HUES64 (cell line): Measurements from ENCODE around the gene FAM53B.

ENCODE experiments used
- H3K27ac ChIP-seq: 2 replicates; pipeline ENCODE4 v1.7.0; 2013; ENCODE audit warnings: low read depth, low read length, inconsistent platforms
- H3K27me3 ChIP-seq: 2 replicates; pipeline ENCODE4 v1.6.1; 2013; ENCODE audit warnings: mild to moderate bottlenecking, low read length; ENCODE audit not compliant: insufficient read depth
- H3K36me3 ChIP-seq: 2 replicates; pipeline ENCODE4 v1.6.1; 2013; ENCODE audit warnings: mild to moderate bottlenecking, low read length; ENCODE audit not compliant: insufficient read depth
- H3K4me1 ChIP-seq: 2 replicates; pipeline ENCODE4 v1.6.1; 2013; ENCODE audit warnings: mild to moderate bottlenecking, low read length, moderate library complexity; ENCODE audit not compliant: insufficient read depth
- H3K4me3 ChIP-seq: 2 replicates; pipeline ENCODE4 v1.5.1; 2013; ENCODE audit warnings: mild to moderate bottlenecking, low read length, moderate library complexity
- H3K9ac ChIP-seq: 2 replicates; pipeline ENCODE4 v1.6.1; 2013; ENCODE audit warnings: mild to moderate bottlenecking, low read depth, low read length
- H3K9me3 ChIP-seq: 2 replicates; pipeline ENCODE4 v1.6.1; 2013; ENCODE audit warnings: low read depth, low read length; ENCODE audit not compliant: insufficient read depth
- WGBS: fragments of 150-250, 120-280 bp; methylation state at CpG from one replicate; pipeline ENCODE4 v1.1.7; 2013; ENCODE audit warnings: missing lambda C conversion rate; 5-methylcytosine and 5-hydroxymethylcytosine counted together

FAM53B gene

DNA sequence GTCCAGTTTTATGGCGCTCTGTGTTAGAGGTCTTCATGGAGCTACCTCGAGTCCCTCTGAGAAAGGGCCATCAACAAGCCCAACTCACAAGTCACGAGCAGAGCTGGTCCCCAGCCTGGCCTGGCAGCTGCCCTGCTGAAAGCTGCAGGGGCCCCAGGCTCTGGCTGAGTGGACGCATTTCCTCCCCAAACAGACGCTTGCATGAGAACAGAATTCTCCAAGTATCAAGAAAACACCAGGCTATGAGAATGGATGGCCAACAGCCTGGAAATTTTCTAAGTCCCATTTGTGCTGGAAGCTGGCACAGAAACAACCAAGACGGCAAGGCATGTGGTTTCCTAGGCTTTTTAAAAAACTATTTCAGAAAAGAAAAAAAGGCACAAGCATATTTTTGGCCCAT lies 114.8 kb downstream of the FAM53B start:
- Histone ChIP-seq H3K4me3 (no peak overlapping the region), H3K36me3 (no peaks in the 10 kb centered on the region), H3K9ac (no peak overlapping the region), H3K9me3 (no peaks in the 10 kb centered on the region), H3K27ac (no peak overlapping the region), H3K4me1 (peaks cover 11% of the 10 kb centered on the region; the same call in 1 of the 2 replicates), H3K27me3 (no peaks in the 10 kb centered on the region)
- WGBS = 81% methylated on average over 6 of the region's 6 CpGs

- no peaks in the 10 kb centered on the region for H3K9me3 ChIP-seq
- H3K9ac ChIP-seq = no peak overlapping the region
- no peak overlapping the region for H3K4me3 ChIP-seq
- H3K27ac ChIP-seq = no peak overlapping the region
- H3K36me3 ChIP-seq = no peaks in the 10 kb centered on the region
- H3K4me1 ChIP-seq = peaks cover 11% of the 10 kb centered on the region; the same call in 1 of the 2 replicates
- 93% methylated on average over 9 of the region's 9 CpGs for WGBS
- no peaks in the 10 kb centered on the region for H3K27me3 ChIP-seq
Observed at GRCh38 chr10:124628676-124629021, 115.5 kb downstream of the FAM53B start.

- no peaks in the 10 kb centered on the region for H3K36me3 ChIP-seq
- peaks cover 11% of the 10 kb centered on the region; the same call in 1 of the 2 replicates for H3K4me1 ChIP-seq
- no peaks in the 10 kb centered on the region for H3K27me3 ChIP-seq
- no peak overlapping the region for H3K9ac ChIP-seq
- H3K9me3 ChIP-seq = no peaks in the 10 kb centered on the region
- no peak overlapping the region for H3K27ac ChIP-seq
- 86% methylated on average over 12 of the region's 12 CpGs for WGBS
- H3K4me3 ChIP-seq = no peak overlapping the region
Observed at GRCh38 chr10:124627866-124628675, 116.1 kb downstream of the FAM53B start.

- Histone ChIP-seq H3K36me3 (no peaks in the 10 kb centered on the region), H3K27ac (peak overlapping the region; percentile 63; the same call in 1 of the 2 replicates), H3K27me3 (no peaks in the 10 kb centered on the region), H3K4me1 (peaks cover 11% of the 10 kb centered on the region; the same call in 1 of the 2 replicates), H3K9ac (no peak overlapping the region), H3K9me3 (no peaks in the 10 kb centered on the region), H3K4me3 (no peak overlapping the region)
- WGBS = 77% methylated on average over 13 of the region's 13 CpGs
Observed at GRCh38 chr10:124626759-124627380, 117.3 kb downstream of the FAM53B start.

- H3K27me3 ChIP-seq = no peaks in the 10 kb centered on the region
- no peaks in the 10 kb centered on the region for H3K36me3 ChIP-seq
- no peak overlapping the region for H3K9ac ChIP-seq
- peaks cover 11% of the 10 kb centered on the region; the same call in 1 of the 2 replicates for H3K4me1 ChIP-seq
- no peaks in the 10 kb centered on the region for H3K9me3 ChIP-seq
- WGBS = 96% methylated on average over 23 of the region's 23 CpGs
- H3K4me3 ChIP-seq = no peak overlapping the region
- H3K27ac ChIP-seq = no peak overlapping the region
Observed at GRCh38 chr10:124625831-124626238, 118.3 kb downstream of the FAM53B start.

DNA sequence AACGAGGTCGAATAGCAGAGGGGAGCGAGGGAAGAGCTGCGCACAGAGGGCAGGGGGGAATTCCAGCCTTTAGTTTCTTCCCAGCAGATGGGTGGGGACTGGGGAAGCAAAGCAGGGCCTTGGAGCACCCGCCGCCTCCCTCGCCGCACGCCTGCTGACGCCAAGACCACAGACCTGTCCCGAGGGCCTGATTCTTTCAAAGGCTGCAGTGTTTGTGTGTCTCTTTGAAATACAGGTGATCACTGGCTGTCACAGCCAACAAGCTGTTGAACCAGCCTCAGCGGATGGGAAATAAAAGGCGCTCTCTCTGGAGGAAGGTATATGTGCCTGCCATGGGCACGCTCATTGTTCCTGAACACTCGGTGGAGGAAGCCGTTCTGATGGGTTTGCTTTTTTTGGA lies 119.3 kb downstream of the FAM53B start:
- peaks cover 11% of the 10 kb centered on the region; the same call in 1 of the 2 replicates for H3K4me1 ChIP-seq
- H3K36me3 ChIP-seq = no peaks in the 10 kb centered on the region
- H3K9ac ChIP-seq = no peak overlapping the region
- no peak overlapping the region for H3K4me3 ChIP-seq
- no peaks in the 10 kb centered on the region for H3K27me3 ChIP-seq
- H3K9me3 ChIP-seq = no peaks in the 10 kb centered on the region
- WGBS = 92% methylated on average over 16 of the region's 16 CpGs
- no peak overlapping the region for H3K27ac ChIP-seq

DNA sequence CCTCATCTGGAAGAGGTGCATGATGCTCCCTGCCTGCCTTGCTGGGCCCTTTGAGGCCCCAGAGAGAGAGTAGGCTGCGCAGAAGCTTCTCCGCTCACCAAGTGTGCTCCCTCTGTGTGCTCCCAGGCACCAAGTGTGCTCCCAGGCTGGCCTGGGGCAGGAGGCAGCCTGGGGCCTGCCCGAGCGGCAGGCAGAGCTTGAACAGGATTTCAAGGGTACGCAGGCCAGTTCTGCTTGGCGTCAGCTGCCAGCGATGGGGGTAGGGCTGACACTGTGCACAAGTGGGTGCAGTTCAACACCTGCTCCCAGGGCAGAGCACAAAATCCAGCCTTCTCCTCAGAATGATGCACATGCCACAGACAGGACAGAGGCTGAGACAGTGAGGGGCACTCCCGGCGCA lies 119.7 kb downstream of the FAM53B start:
- no peaks in the 10 kb centered on the region for H3K36me3 ChIP-seq
- peaks cover 11% of the 10 kb centered on the region; the same call in 1 of the 2 replicates for H3K4me1 ChIP-seq
- H3K27ac ChIP-seq = no peak overlapping the region
- WGBS = 96% methylated on average over 9 of the region's 9 CpGs
- no peak overlapping the region for H3K9ac ChIP-seq
- no peaks in the 10 kb centered on the region for H3K27me3 ChIP-seq
- no peak overlapping the region for H3K4me3 ChIP-seq
- H3K9me3 ChIP-seq = no peaks in the 10 kb centered on the region

DNA sequence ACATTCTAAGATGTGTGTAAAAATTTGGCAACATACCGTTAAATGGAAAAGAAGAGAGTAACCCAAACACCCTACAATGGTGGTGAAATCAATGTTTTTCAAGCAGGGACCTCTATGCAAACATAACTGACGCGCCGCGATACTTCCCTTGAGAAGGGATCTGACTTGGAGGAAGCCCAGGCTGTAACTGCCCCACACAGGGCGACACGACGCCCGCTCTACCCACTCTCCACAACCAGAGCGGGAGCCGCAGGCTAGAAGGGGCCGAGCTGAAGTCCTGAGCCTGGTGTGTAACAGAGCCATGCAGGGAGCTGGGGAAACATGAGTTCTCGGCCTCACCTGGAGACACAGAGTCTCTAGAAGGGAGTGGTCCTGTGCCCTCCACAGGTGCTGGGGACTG lies 120.2 kb downstream of the FAM53B start:
- Histone ChIP-seq H3K27me3 (no peaks in the 10 kb centered on the region), H3K27ac (no peak overlapping the region), H3K4me3 (no peak overlapping the region), H3K9ac (no peak overlapping the region), H3K4me1 (peaks cover 11% of the 10 kb centered on the region; the same call in 1 of the 2 replicates), H3K36me3 (no peaks in the 10 kb centered on the region), H3K9me3 (no peaks in the 10 kb centered on the region)
- 93% methylated on average over 13 of the region's 13 CpGs for WGBS

- no peaks in the 10 kb centered on the region for H3K9me3 ChIP-seq
- no peaks in the 10 kb centered on the region for H3K36me3 ChIP-seq
- H3K27me3 ChIP-seq = no peaks in the 10 kb centered on the region
- H3K4me3 ChIP-seq = no peak overlapping the region
- 92% methylated on average over 31 of the region's 31 CpGs for WGBS
- H3K9ac ChIP-seq = no peak overlapping the region
- no peak overlapping the region for H3K27ac ChIP-seq
- peaks cover 11% of the 10 kb centered on the region; the same call in 1 of the 2 replicates for H3K4me1 ChIP-seq
Observed at GRCh38 chr10:124622866-124623536, 121.2 kb downstream of the FAM53B start.

- Histone ChIP-seq H3K27me3 (no peaks in the 10 kb centered on the region), H3K36me3 (no peaks in the 10 kb centered on the region), H3K4me3 (no peak overlapping the region), H3K27ac (no peak overlapping the region), H3K9ac (no peak overlapping the region; the same call in 1 of the 2 replicates), H3K4me1 (peaks cover 7% of the 10 kb centered on the region; the same call in 1 of the 2 replicates), H3K9me3 (no peaks in the 10 kb centered on the region)
- whole genome bisulfite sequencing = 95% methylated on average over 13 of the region's 13 CpGs
Observed at GRCh38 chr10:124622158-124622557, 122.0 kb downstream of the FAM53B start.

DNA sequence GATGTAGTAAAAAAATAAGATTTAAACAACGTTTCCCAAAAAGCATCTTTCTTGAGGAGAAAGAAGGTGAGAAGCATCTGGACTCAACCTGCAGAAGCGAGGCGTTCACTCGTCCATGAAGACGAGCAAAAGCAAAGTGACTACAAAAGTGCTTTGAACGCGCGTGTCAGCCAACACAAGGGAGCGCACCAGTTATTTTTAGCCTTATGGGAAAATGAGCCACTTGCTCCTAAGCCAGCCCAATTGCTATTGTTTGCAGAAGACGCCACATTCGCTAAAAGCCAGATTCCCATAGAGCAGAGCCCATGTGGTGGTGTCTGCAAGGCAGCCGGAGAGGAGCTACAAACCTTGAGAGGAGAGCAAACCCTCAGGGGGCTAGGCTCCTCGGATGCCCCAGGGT lies 122.5 kb downstream of the FAM53B start:
- Histone ChIP-seq H3K27ac (no peak overlapping the region), H3K9ac (no peak overlapping the region), H3K4me3 (no peak overlapping the region), H3K4me1 (peaks cover 2% of the 10 kb centered on the region; the same call in 1 of the 2 replicates), H3K36me3 (no peaks in the 10 kb centered on the region), H3K27me3 (no peaks in the 10 kb centered on the region), H3K9me3 (no peaks in the 10 kb centered on the region)
- 95% methylated on average over 13 of the region's 13 CpGs for WGBS
